ENCODE data around the gene BUB3.

DNA sequence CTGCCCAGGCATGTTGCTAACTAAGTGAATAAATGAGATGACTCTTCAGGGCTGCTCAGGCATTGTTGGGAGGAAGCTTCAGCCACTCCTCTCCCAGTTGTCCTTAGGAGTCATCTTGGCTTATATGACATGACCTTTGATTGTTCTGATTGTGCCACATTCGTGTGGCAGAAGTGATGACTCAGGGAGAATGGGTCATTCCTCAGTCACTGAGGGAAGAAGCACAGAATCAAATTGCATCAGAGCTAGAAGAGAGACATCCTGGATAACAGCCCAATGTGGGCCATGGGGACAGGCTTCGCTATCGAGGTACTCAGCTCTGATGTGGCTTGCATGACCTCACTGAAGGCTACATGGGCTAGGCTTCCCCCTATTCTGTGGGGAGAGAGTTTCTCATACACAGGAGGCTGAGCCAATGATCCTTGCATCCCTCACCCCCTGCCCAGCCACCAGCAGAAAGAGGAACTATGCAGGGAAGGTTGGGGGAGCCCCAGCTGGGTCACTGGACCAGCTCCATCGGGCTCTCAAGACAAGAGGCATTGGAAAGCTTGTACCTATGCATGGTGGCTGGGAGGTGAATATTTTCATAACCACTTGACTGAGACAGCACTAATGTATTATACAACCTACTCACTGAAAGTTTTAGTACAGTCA lies 24.5 kb upstream of the BUB3 start:
- TF ChIP-seq, protein P1, sequence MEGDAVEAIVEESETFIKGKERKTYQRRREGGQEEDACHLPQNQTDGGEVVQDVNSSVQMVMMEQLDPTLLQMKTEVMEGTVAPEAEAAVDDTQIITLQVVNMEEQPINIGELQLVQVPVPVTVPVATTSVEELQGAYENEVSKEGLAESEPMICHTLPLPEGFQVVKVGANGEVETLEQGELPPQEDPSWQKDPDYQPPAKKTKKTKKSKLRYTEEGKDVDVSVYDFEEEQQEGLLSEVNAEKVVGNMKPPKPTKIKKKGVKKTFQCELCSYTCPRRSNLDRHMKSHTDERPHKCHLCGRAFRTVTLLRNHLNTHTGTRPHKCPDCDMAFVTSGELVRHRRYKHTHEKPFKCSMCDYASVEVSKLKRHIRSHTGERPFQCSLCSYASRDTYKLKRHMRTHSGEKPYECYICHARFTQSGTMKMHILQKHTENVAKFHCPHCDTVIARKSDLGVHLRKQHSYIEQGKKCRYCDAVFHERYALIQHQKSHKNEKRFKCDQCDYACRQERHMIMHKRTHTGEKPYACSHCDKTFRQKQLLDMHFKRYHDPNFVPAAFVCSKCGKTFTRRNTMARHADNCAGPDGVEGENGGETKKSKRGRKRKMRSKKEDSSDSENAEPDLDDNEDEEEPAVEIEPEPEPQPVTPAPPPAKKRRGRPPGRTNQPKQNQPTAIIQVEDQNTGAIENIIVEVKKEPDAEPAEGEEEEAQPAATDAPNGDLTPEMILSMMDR (IDR thresholded peaks at IDR 0.05; ENCODE audit: borderline replicate concordance, extremely low read depth, low read length, poor library complexity, severe bottlenecking) = no peak
- TF ChIP-seq EZH2 (IDR thresholded peaks at IDR 0.05; ENCODE audit: borderline replicate concordance, low read depth, low read length, severe bottlenecking) = no peak
